ENCODE data around the gene CABYR.

GRCh38 chr18:24185805-24186204 is 46.9 kb downstream of the CABYR start:
- TF ChIP-seq, protein P1, sequence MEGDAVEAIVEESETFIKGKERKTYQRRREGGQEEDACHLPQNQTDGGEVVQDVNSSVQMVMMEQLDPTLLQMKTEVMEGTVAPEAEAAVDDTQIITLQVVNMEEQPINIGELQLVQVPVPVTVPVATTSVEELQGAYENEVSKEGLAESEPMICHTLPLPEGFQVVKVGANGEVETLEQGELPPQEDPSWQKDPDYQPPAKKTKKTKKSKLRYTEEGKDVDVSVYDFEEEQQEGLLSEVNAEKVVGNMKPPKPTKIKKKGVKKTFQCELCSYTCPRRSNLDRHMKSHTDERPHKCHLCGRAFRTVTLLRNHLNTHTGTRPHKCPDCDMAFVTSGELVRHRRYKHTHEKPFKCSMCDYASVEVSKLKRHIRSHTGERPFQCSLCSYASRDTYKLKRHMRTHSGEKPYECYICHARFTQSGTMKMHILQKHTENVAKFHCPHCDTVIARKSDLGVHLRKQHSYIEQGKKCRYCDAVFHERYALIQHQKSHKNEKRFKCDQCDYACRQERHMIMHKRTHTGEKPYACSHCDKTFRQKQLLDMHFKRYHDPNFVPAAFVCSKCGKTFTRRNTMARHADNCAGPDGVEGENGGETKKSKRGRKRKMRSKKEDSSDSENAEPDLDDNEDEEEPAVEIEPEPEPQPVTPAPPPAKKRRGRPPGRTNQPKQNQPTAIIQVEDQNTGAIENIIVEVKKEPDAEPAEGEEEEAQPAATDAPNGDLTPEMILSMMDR (IDR thresholded peaks at IDR 0.05), result no peak
- TF ChIP-seq POLR2A (IDR thresholded peaks at IDR 0.05), result no peak

Measured in breast epithelium (tissue), 3 donors.